GM12878 (cell line): ENCODE data around the gene SLC25A29. TPM values are rescaled to one million over a fixed set of nuclear protein-coding genes. Genes with fewer than 3 reads are reported as not detected.

Experiments
- ATAC-seq: fragments of 200-7000 bp; cut with Tn5 transposase; 3 replicates; pipeline ENCODE4 v1.9.1; 2020; ENCODE audit warnings: mild to moderate bottlenecking, moderate library complexity
- BruUV-seq: library from RNA; stranded (reverse); fragments of 400-500 nt; replicated peaks from 2 replicates; lab custom pipeline; 2021; lab: Mats Ljungman, UMichigan
- CTCF ChIA-PET: fragments of 300-600 bp; sonication (Branson Sonifier 250); formaldehyde crosslinking; extraction: SDS; loops from one replicate; lab custom pipeline; 2021; ENCODE audit warnings: inconsistent platforms; lab: Yijun Ruan, JAX
- POLR2A ChIA-PET: fragments of 350-600 bp; formaldehyde crosslinking; extraction: SDS; loops from one replicate; lab custom pipeline; 2021; ENCODE audit warnings: inconsistent platforms; lab: Charles Lee
- RAD21 ChIA-PET: fragments of 300-600 bp; sonication (Branson Sonifier 250); formaldehyde crosslinking; loops from one replicate; lab custom pipeline; 2023; ENCODE audit warnings: antibody characterized with exemption; ENCODE audit not compliant: unreplicated experiment; lab: Charles Lee
- SMC1A ChIA-PET: fragments of 300-600 bp; sonication (Branson Sonifier 250); formaldehyde crosslinking; loops from one replicate; lab custom pipeline; 2023; ENCODE audit not compliant: unreplicated experiment, uncharacterized antibody; lab: Charles Lee
- DNase-seq: peaks from one replicate; pipeline ENCODE4 v3.0.0-alpha.2; 2011; ENCODE audit warnings: low read depth, low spot score
- FAIRE-seq: peaks from 3 replicates; lab custom pipeline; 2011; peaks lifted over from hg19 to GRCh38; lab: Jason Lieb, UNC
- H2AFZ ChIP-seq: 2 replicates; pipeline ENCODE4 v1.6.0; 2011; ENCODE audit warnings: low read depth, low read length, control low read depth; ENCODE audit not compliant: control insufficient read depth
- H3K27ac ChIP-seq: 2 replicates; pipeline ENCODE4 v1.5.1; 2011; ENCODE audit warnings: control low read depth; ENCODE audit not compliant: control insufficient read depth, insufficient read depth
- H3K27me3 ChIP-seq, 2 experiments: replicated peaks in 1 of 2; 2 replicates each; pipeline versions ENCODE4 v1.6.0 to v1.6.1; 2011; ENCODE audit warnings: low read length in 1 of 2; ENCODE audit not compliant: control insufficient read depth in 2 of 2, insufficient read depth in 2 of 2
- H3K36me3 ChIP-seq, 2 experiments: 2 replicates each; pipeline ENCODE4 v1.5.1; 2011; ENCODE audit warnings: low read length in 1 of 2; ENCODE audit not compliant: control insufficient read depth in 2 of 2, insufficient read depth in 2 of 2
- H3K4me1 ChIP-seq: 2 replicates; pipeline ENCODE4 v1.6.1; 2011; ENCODE audit warnings: mild to moderate bottlenecking, low read length, moderate library complexity, mixed read lengths; ENCODE audit not compliant: control insufficient read depth, insufficient read depth
- H3K4me2 ChIP-seq: 2 replicates; pipeline ENCODE4 v1.6.0; 2011; ENCODE audit warnings: control low read depth; ENCODE audit not compliant: control insufficient read depth, insufficient read depth
- H3K4me3 ChIP-seq: fragments of 200-600 bp; sonication (generic); 2 replicates; pipeline ENCODE4 v1.5.1; 2016
- H3K79me2 ChIP-seq: 2 replicates; pipeline ENCODE4 v1.6.0; 2011; ENCODE audit warnings: low read length; ENCODE audit not compliant: control insufficient read depth, insufficient read depth
- H3K9ac ChIP-seq: 2 replicates; pipeline ENCODE4 v1.8.0; 2011; ENCODE audit warnings: low read length, control low read depth, mixed read lengths; ENCODE audit not compliant: control insufficient read depth, insufficient read depth
- H3K9me3 ChIP-seq: replicated peaks from 3 replicates; pipeline ENCODE4 v1.5.1; 2011; ENCODE audit warnings: mild to moderate bottlenecking, low read length; ENCODE audit not compliant: control insufficient read depth, insufficient read depth
- H4K20me1 ChIP-seq: 2 replicates; pipeline ENCODE4 v1.6.0; 2011; ENCODE audit not compliant: control insufficient read depth, insufficient read depth
- E2F8 ChIP-seq: fragments of 450-650 bp; IDR thresholded peaks from 2 replicates; pipeline ENCODE4 v1.6.1; 2018; ENCODE audit warnings: mild to moderate bottlenecking, low read depth, moderate library complexity; ENCODE audit not compliant: partially characterized antibody
- EGR1 ChIP-seq, 2 experiments: IDR thresholded peaks; 1 replicate in 1 of 2; 2 replicates in 1 of 2; pipeline ENCODE4 v1.6.1; 2011 to 2012; ENCODE audit warnings: low read depth in 2 of 2, low read length in 2 of 2, borderline replicate concordance in 1 of 2, mild to moderate bottlenecking in 1 of 2, moderate library complexity in 1 of 2
- LARP7 ChIP-seq: fragments of 450-650 bp; IDR thresholded peaks from 2 replicates; pipeline ENCODE4 v1.6.1; 2017; ENCODE audit warnings: mild to moderate bottlenecking
- NR2F1 ChIP-seq: fragments of 450-650 bp; conservative IDR thresholded peaks from 2 replicates; pipeline ENCODE4 v1.6.1; 2017; ENCODE audit warnings: mild to moderate bottlenecking
- SKIL ChIP-seq: fragments of 450-650 bp; IDR thresholded peaks from 2 replicates; pipeline ENCODE4 v1.6.1; 2017; ENCODE audit warnings: mild to moderate bottlenecking, low read depth, inconsistent platforms; ENCODE audit not compliant: poor library complexity, severe bottlenecking
- WGBS: methylation state at CpG from one replicate; pipeline ENCODE4 v1.1.6; 2016; ENCODE audit warnings: low lambda C conversion rate; ENCODE audit not compliant: insufficient replicate concordance, insufficient coverage; ENCODE audit errors: missing lambda C conversion rate; 5-methylcytosine and 5-hydroxymethylcytosine counted together
- in situ Hi-C: fragments of 300-500 bp; cut with MboI; formaldehyde crosslinking; loops from 9 replicates; pipeline ENCODE4 v1.14.3; 2018; ENCODE audit warnings: mixed read lengths
- intact Hi-C: fragments of 100-400 bp; cut with micrococcal nuclease; formaldehyde crosslinking; loops from one replicate; pipeline ENCODE4 v1.14.2; 2022; ENCODE audit not compliant: unreplicated experiment
- polyA plus RNA-seq, 11 experiments: library from polyadenylated mRNA; depleted of rRNA in 4 of 11; unstranded in 6 of 11; stranded (reverse) in 5 of 11; fragments of >200 nt; fragmentation: Nextera tagmentation in 4 of 11; fragmentation: Illumina TruSeq in 1 of 11; extraction: Ambion mirVana in 4 of 11; extraction: Trizol in 1 of 11; gene quantifications; 1 replicate in 1 of 11; 2 replicates in 10 of 11; pipeline versions ENCODE4 v1.2.1 to v1.2.3, GENCODE V29; 2011 to 2016; ENCODE audit warnings: inconsistent platforms in 2 of 11, missing spikeins in 2 of 11, low read depth in 1 of 11
- total RNA-seq, 4 experiments: library from RNA; depleted of rRNA in 3 of 4; stranded (reverse); fragments of >200 nt in 3 of 4; fragmentation: Illumina TruSeq in 1 of 4; extraction: Trizol in 1 of 4; gene quantifications; 2 replicates each; pipeline versions ENCODE4 v1.2.1 to v1.2.3, GENCODE V29; 2013 to 2021

SLC25A29 gene
- total and polyA plus RNA-seq, 10 of the 15 experiments (the other 5 are each of a cell fraction or from before 2014, with no cell fraction given): 0.42 to 13.3 (median 4.0) TPM; not detected in 1

GRCh38 chr14:100340423-100340813 is 34.2 kb upstream of the SLC25A29 start:
- TF ChIP-seq SKIL (no peak), NR2F1 (no peak), E2F8 (no peak), EGR1 (IDR thresholded peaks at IDR 0.05; ENCODE audit: borderline replicate concordance in 1 of 2, low read depth in 2 of 2, low read length in 2 of 2) (no peak), LARP7 (no peak)
- Histone ChIP-seq H3K9me3 (no peaks in the 10 kb centered on the region), H3K4me1 (peaks cover 23% of the 10 kb centered on the region), H3K4me2 (no peak overlapping the region), H4K20me1 (no peaks in the 10 kb centered on the region), H3K36me3 (peaks cover 18 to 31% of the 10 kb centered on the region in 2 experiments), H3K27me3 (no peaks in the 10 kb centered on the region), H3K9ac (no peak overlapping the region), H3K79me2 (no peaks in the 10 kb centered on the region), H2AFZ (no peak overlapping the region), H3K4me3 (no peak overlapping the region), H3K27ac (no peak overlapping the region; the same call in 1 of the 2 replicates)
- ChIA-PET RAD21 (interaction anchor here (0.6 to 2.1 kb wide), 5 partner anchors 35 to 1763 kb away, joined by 3 to 10 read pairs (median 5); a partner anchor contains a TSS), SMC1A (interaction anchor here (0.8 to 2.8 kb wide), 7 partner anchors 9 to 45 kb away, joined by 3 to 24 read pairs (median 3); partner anchors contain the start of gene WDR25), CTCF (interaction anchor here (0.6 to 2.1 kb wide), 7 partner anchors 9 to 116 kb away, joined by 3 to 19 read pairs (median 4); no protein-coding TSS in a partner anchor), POLR2A (interaction anchor here (1.0 to 1.9 kb wide), 3 partner anchors 31 to 35 kb away, joined by 3 to 14 read pairs (median 4); partner anchors contain the start of gene WDR25)
- no peak for DNase-seq
- WGBS: 85% methylated on average over 6 of the region's 6 CpGs
- FAIRE-seq: no peak
- TSS peak; percentile 26 for BruUV-seq
- in situ Hi-C loops: no loop called here
- no peak for ATAC-seq
- intact Hi-C loops: loop anchor here (5.0 kb wide), 1 partner anchor 37 kb away; the partner anchor contains the start of gene WDR25
